RWPE1 (cell line): ENCODE results near the gene UPK3A.

ENCODE experiments used
- CTCF ChIA-PET: fragments of 350-600 bp; sonication (Branson Sonifier 250); formaldehyde crosslinking; extraction: SDS; loops from one replicate; lab custom pipeline; 2021; lab: Yijun Ruan, JAX
- POLR2A ChIA-PET: fragments of 400-600 bp; formaldehyde crosslinking; extraction: SDS; loops from one replicate; lab custom pipeline; 2020; ENCODE audit warnings: antibody characterized with exemption; ENCODE audit not compliant: low non-redundant PET; lab: Yijun Ruan, JAX
- DNase-seq: peaks from one replicate; pipeline ENCODE4 v3.0.0; 2012; ENCODE audit warnings: low spot score
- H3K27ac ChIP-seq: fragments of 450-650 bp; 2 replicates; pipeline ENCODE4 v1.5.1; 2017
- CTCF ChIP-seq: fragments of 450-650 bp; conservative IDR thresholded peaks from 2 replicates; pipeline ENCODE4 v1.5.1; 2017; ENCODE audit warnings: low read depth, mild to moderate bottlenecking

The UPK3A gene

GRCh38 chr22:45314054-45314721 is 29.4 kb downstream of the UPK3A start:
- H3K27ac ChIP-seq, result no peak overlapping the region
- ChIA-PET CTCF (interaction anchor here (0.6 kb wide), 1 partner anchor 108 kb away, joined by 3 read pairs; no protein-coding TSS in a partner anchor), POLR2A (no interaction called here)
- no peak for TF ChIP-seq CTCF
- DNase-seq, result no peak

- POLR2A ChIA-PET, result no interaction called here
- CTCF ChIA-PET, result interaction anchor here (0.6 kb wide), 1 partner anchor 108 kb away, joined by 3 read pairs; no protein-coding TSS in a partner anchor
- H3K27ac ChIP-seq, result no peak overlapping the region
- DNase-seq, result no peak
- TF ChIP-seq CTCF, result no peak
Measured at GRCh38 chr22:45314786-45315185, 30.0 kb downstream of the UPK3A start.

GRCh38 chr22:45316796-45317526 is 32.2 kb downstream of the UPK3A start:
- DNase-seq, result no peak
- CTCF ChIA-PET, result no interaction called here
- TF ChIP-seq CTCF, result no peak
- POLR2A ChIA-PET, result no interaction called here
- H3K27ac ChIP-seq, result peak overlapping the region; percentile 64

- CTCF ChIA-PET, result no interaction called here
- peak overlapping the region; percentile 64 for H3K27ac ChIP-seq
- peak; percentile 23; the same call in 1 of the 2 replicates for TF ChIP-seq CTCF
- DNase-seq, result no peak
- POLR2A ChIA-PET, result no interaction called here
Measured at GRCh38 chr22:45317551-45318167, 32.9 kb downstream of the UPK3A start.

GRCh38 chr22:45318168-45318557 is 33.4 kb downstream of the UPK3A start:
- POLR2A ChIA-PET, result no interaction called here
- peak; percentile 42 for DNase-seq
- H3K27ac ChIP-seq, result peak overlapping the region; percentile 64; the same call in 1 of the 2 replicates
- CTCF ChIA-PET, result no interaction called here
- no peak for TF ChIP-seq CTCF

GRCh38 chr22:45318558-45319323 is 34.0 kb downstream of the UPK3A start:
- no peak for TF ChIP-seq CTCF
- peak overlapping the region; percentile 51 for H3K27ac ChIP-seq
- ChIA-PET POLR2A (no interaction called here), CTCF (no interaction called here)
- no peak for DNase-seq
